HCT116 (cell line): ENCODE measurements around the gene RFX1. TPM values are rescaled to one million over a fixed set of nuclear protein-coding genes. Genes with fewer than 3 reads are reported as not detected.

Experiments
- ATAC-seq: fragments of 200-7000 bp; cut with Tn5 transposase; 2 replicates; pipeline ENCODE4 v1.9.1; 2020; ENCODE audit warnings: mild to moderate bottlenecking, moderate library complexity
- BruUV-seq: library from RNA; stranded (reverse); fragments of 400-500 nt; replicated peaks from 2 replicates; lab custom pipeline; 2021; lab: Mats Ljungman, UMichigan
- CTCF ChIA-PET: fragments of 300-600 bp; sonication (Branson Sonifier 250); formaldehyde crosslinking; loops from one replicate; lab custom pipeline; 2021; ENCODE audit warnings: antibody characterized with exemption; lab: Charles Lee
- POLR2A ChIA-PET: fragments of 300-600, 350-600 bp; sonication (Branson Sonifier 250); formaldehyde crosslinking; loops from one replicate; lab custom pipeline; 2021; ENCODE audit warnings: antibody characterized with exemption; lab: Charles Lee
- RAD21 ChIA-PET, 2 experiments: fragments of 300-600 bp; sonication (Branson Sonifier 250); formaldehyde crosslinking; loops; one replicate each; lab custom pipeline; 2023; ENCODE audit warnings: low total read pairs in 2 of 2; ENCODE audit not compliant: uncharacterized antibody in 2 of 2, unreplicated experiment in 2 of 2, low non-redundant PET in 1 of 2; lab: Charles Lee
- DNase-seq: peaks from one replicate; pipeline ENCODE4 v3.0.0-alpha.2; 2010; ENCODE audit warnings: low read depth, low spot score
- H2AFZ ChIP-seq: fragments of 200-600 bp; shearing (Covaris generic), sonication (generic); 2 replicates; pipeline ENCODE4 v1.6.1; 2017; ENCODE audit warnings: low read depth, mixed run types, mixed read lengths, antibody characterized with exemption, low read length; ENCODE audit not compliant: poor library complexity, severe bottlenecking
- H3K27ac ChIP-seq: 2 replicates; pipeline ENCODE4 v1.5.1; 2012; ENCODE audit warnings: low read depth, low read length
- H3K27me3 ChIP-seq: fragments of 200-600 bp; sonication (generic); 2 replicates; pipeline ENCODE4 v1.6.1; 2016; ENCODE audit warnings: mixed run types, low read length, mixed read lengths; ENCODE audit not compliant: insufficient read depth
- H3K36me3 ChIP-seq, 2 experiments: fragments of 200-500 bp in 1 of 2; fragments of 200-600 bp in 1 of 2; sonication (Bioruptor generic) in 1 of 2; sonication (generic) in 1 of 2; 2 replicates each; pipeline versions ENCODE4 v1.5.1 to v1.6.1; 2014 to 2016; ENCODE audit warnings: low read length in 2 of 2, inconsistent platforms in 1 of 2, mixed read lengths in 1 of 2, mixed run types in 1 of 2; ENCODE audit not compliant: insufficient read depth in 2 of 2, control insufficient read depth in 1 of 2
- H3K4me1 ChIP-seq, 2 experiments: fragments of 200-600 bp in 1 of 2; sonication (generic) in 1 of 2; 2 replicates each; pipeline versions ENCODE4 v1.5.1 to v1.6.1; 2012 to 2017; ENCODE audit warnings: low read length in 2 of 2, inconsistent platforms in 1 of 2, mild to moderate bottlenecking in 1 of 2, mixed read lengths in 1 of 2, mixed run types in 1 of 2, moderate library complexity in 1 of 2; ENCODE audit not compliant: insufficient read depth in 2 of 2, control insufficient read depth in 1 of 2
- H3K4me2 ChIP-seq: fragments of 200-600 bp; sonication (generic); 2 replicates; pipeline ENCODE4 v1.6.1; 2017; ENCODE audit warnings: mixed run types, low read length, mixed read lengths
- H3K4me3 ChIP-seq, 2 experiments: fragments of 200-600 bp in 1 of 2; sonication (generic) in 1 of 2; replicated peaks in 1 of 2; 2 replicates each; pipeline ENCODE4 v1.5.1; 2011 to 2016; ENCODE audit warnings: low read length in 2 of 2, control low read depth in 1 of 2, low read depth in 1 of 2, mild to moderate bottlenecking in 1 of 2, mixed read lengths in 1 of 2, mixed run types in 1 of 2
- H3K79me2 ChIP-seq: fragments of 200-600 bp; sonication (generic); 2 replicates; pipeline ENCODE4 v1.6.1; 2017; ENCODE audit warnings: mild to moderate bottlenecking, mixed run types, low read length, moderate library complexity, mixed read lengths; ENCODE audit not compliant: insufficient read depth
- H3K9ac ChIP-seq: fragments of 200-600 bp; sonication (generic); 2 replicates; pipeline ENCODE4 v1.6.1; 2016; ENCODE audit warnings: low read length, mixed read lengths
- H3K9me2 ChIP-seq: fragments of 200-600 bp; sonication (generic), shearing (Covaris generic); 2 replicates; pipeline ENCODE4 v1.6.1; 2017; ENCODE audit warnings: mixed run types, mild to moderate bottlenecking, moderate library complexity; ENCODE audit not compliant: insufficient read depth
- H3K9me3 ChIP-seq, 2 experiments: fragments of 200-500 bp in 1 of 2; fragments of 200-600 bp in 1 of 2; sonication (Bioruptor generic) in 1 of 2; sonication (generic) in 1 of 2; 2 replicates each; pipeline ENCODE4 v1.6.1; 2014 to 2017; ENCODE audit warnings: low read length in 2 of 2, mixed read lengths in 2 of 2, inconsistent platforms in 1 of 2, low read depth in 1 of 2, mild to moderate bottlenecking in 1 of 2, mixed run types in 1 of 2, moderate library complexity in 1 of 2; ENCODE audit not compliant: control insufficient read depth in 1 of 2, insufficient read depth in 1 of 2
- H4K20me1 ChIP-seq: fragments of 200-600 bp; sonication (generic), shearing (Covaris generic); 2 replicates; pipeline ENCODE4 v1.6.1; 2017; ENCODE audit warnings: mixed run types, mild to moderate bottlenecking, moderate library complexity; ENCODE audit not compliant: insufficient read depth
- CBX3 ChIP-seq: IDR thresholded peaks from 2 replicates; pipeline ENCODE4 v1.6.1; 2012; ENCODE audit warnings: low read depth
- CEBPB ChIP-seq: IDR thresholded peaks from 2 replicates; pipeline ENCODE4 v1.6.1; 2012; ENCODE audit warnings: low read depth
- CTCF ChIP-seq, 3 experiments: fragments of 200-600 bp in 1 of 3; sonication (generic) in 1 of 3; IDR thresholded peaks in 2 of 3; conservative IDR thresholded peaks in 1 of 3; 2 replicates each; pipeline ENCODE4 v1.5.1; 2012 to 2017; ENCODE audit warnings: low read depth in 2 of 3, low read length in 2 of 3, antibody characterized with exemption in 1 of 3, borderline replicate concordance in 1 of 3, control low read depth in 1 of 3, mild to moderate bottlenecking in 1 of 3, mixed read lengths in 1 of 3, mixed run types in 1 of 3, moderate library complexity in 1 of 3; ENCODE audit not compliant: insufficient read depth in 1 of 3
- JUND ChIP-seq: IDR thresholded peaks from 2 replicates; pipeline ENCODE4 v1.6.1; 2012
- SIN3A ChIP-seq: IDR thresholded peaks from 2 replicates; pipeline ENCODE4 v1.6.1; 2012; ENCODE audit warnings: low read depth
- SRF ChIP-seq: IDR thresholded peaks from 2 replicates; pipeline ENCODE4 v1.6.1; 2012; ENCODE audit warnings: low read depth
- YY1 ChIP-seq: IDR thresholded peaks from 2 replicates; pipeline ENCODE4 v1.6.1; 2011; ENCODE audit warnings: low read length, low read depth, moderate library complexity, mild to moderate bottlenecking; ENCODE audit not compliant: insufficient replicate concordance; ENCODE audit errors: extremely low read depth
- ZFX ChIP-seq: fragments of 450-650 bp; IDR thresholded peaks from 2 replicates; pipeline ENCODE4 v1.6.1; 2017
- ZNF274 ChIP-seq: fragments of 200-500 bp; sonication (Bioruptor generic); IDR thresholded peaks from 2 replicates; pipeline ENCODE4 v1.6.1; 2014; ENCODE audit warnings: mild to moderate bottlenecking, low read depth, low read length, inconsistent platforms
- intact Hi-C: fragments of 100-400 bp; cut with micrococcal nuclease; formaldehyde crosslinking; loops from 2 replicates; pipeline ENCODE4 v1.10.0; 2022
- total RNA-seq: library from RNA; stranded (reverse); gene quantifications from one replicate; pipeline ENCODE4 v1.2.1, GENCODE V29; 2021; ENCODE audit not compliant: unreplicated experiment

The RFX1 gene
- total RNA-seq, 1 experiment from 2014 or later = 16.3 TPM

- Histone ChIP-seq H3K9me3 (peaks cover 6 to 7% of the 10 kb centered on the region in 2 experiments; a peak in 2 of 4 replicates), H3K4me2 (no peak overlapping the region), H3K9me2 (no peaks in the 10 kb centered on the region), H2AFZ (no peak overlapping the region), H3K36me3 (0 out of 4 replicates have a peak, but pooled peaks cover 0 to 10% of the 10 kb centered on the region in 2 experiments), H3K79me2 (peaks cover 9% of the 10 kb centered on the region; the same call in 1 of the 2 replicates), H3K9ac (no peak overlapping the region), H4K20me1 (no peaks in the 10 kb centered on the region), H3K4me1 (peaks cover 5 to 12% of the 10 kb centered on the region in 2 experiments; a peak in 3 of 4 replicates), H3K27ac (no peak overlapping the region), H3K27me3 (no peaks in the 10 kb centered on the region), H3K4me3 (no peak overlapping the region)
- CTCF ChIA-PET = no interaction called here
- TF ChIP-seq JUND (no peak), YY1 (no peak), CEBPB (no peak), SRF (no peak), SIN3A (no peak), ZFX (no peak), CTCF (IDR thresholded peaks at IDR 0.05 in 2 of 3, conservative IDR thresholded peaks at IDR 0.05 in 1 of 3; ENCODE audit: borderline replicate concordance in 1 of 3, insufficient read depth in 1 of 3, low read depth in 2 of 3, low read length in 2 of 3) (no peak), CBX3 (no peak), ZNF274 (no peak)
- intact Hi-C loops = no loop called here
- POLR2A ChIA-PET = no interaction called here
- no peak for ATAC-seq
- DNase-seq = no peak
- RAD21 ChIA-PET = no interaction called here
- no TSS peak for BruUV-seq
These were observed 5.3 kb downstream of the RFX1 start for GRCh38 chr19:14000691-14001375.
